Type B pancreatic cell (in vitro differentiated cells): ENCODE measurements around the gene ADCYAP1. TPM values are rescaled to one million over a fixed set of nuclear protein-coding genes. Genes with fewer than 3 reads are reported as not detected.
A peak's percentile ranks its signal among the peaks of the same experiment; 100 is the strongest.

ENCODE experiments used
- DNase-seq: peaks from one replicate; pipeline ENCODE4 v3.0.0; 2021; ENCODE audit warnings: mixed read lengths; ENCODE audit not compliant: unreplicated experiment; ENCODE audit errors: extremely low spot score
- H3K27ac Mint-ChIP-seq: 2 replicates; pipeline ENCODE4 v1.8.0; 2021; ENCODE audit warnings: mild to moderate bottlenecking, mixed read lengths
- H3K27me3 Mint-ChIP-seq: 2 replicates; pipeline ENCODE4 v1.8.0; 2021; ENCODE audit warnings: mixed read lengths
- H3K36me3 Mint-ChIP-seq: 2 replicates; pipeline ENCODE4 v1.8.0; 2021; ENCODE audit warnings: mixed read lengths
- H3K4me1 Mint-ChIP-seq: one replicate; pipeline ENCODE4 v1.8.0; 2021; ENCODE audit warnings: mixed read lengths; ENCODE audit not compliant: unreplicated experiment
- H3K4me3 Mint-ChIP-seq: 2 replicates; pipeline ENCODE4 v1.8.0; 2021; ENCODE audit warnings: mild to moderate bottlenecking, mixed read lengths
- H3K9me3 Mint-ChIP-seq: 2 replicates; pipeline ENCODE4 v1.8.0; 2021; ENCODE audit warnings: mixed read lengths
- CTCF ChIP-seq: fragments of 200-600 bp; sonication (generic); conservative IDR thresholded peaks from 2 replicates; pipeline ENCODE4 v1.5.0; 2021; ENCODE audit warnings: antibody characterized with exemption, mild to moderate bottlenecking
- total RNA-seq: library from RNA; stranded (reverse); gene quantifications from 2 replicates; pipeline ENCODE4 v1.2.1, GENCODE V29; 2021; ENCODE audit warnings: low replicate concordance

The ADCYAP1 gene
- total RNA-seq, 1 donor from 2014 or later, result 0.34 TPM

- Mint-ChIP-seq H3K9me3 (no peaks in the 10 kb centered on the region), H3K36me3 (no peaks in the 10 kb centered on the region), H3K4me3 (no peak overlapping the region), H3K27me3 (peaks cover 89% of the 10 kb centered on the region), H3K4me1 (no peaks in the 10 kb centered on the region), H3K27ac (no peak overlapping the region)
- DNase-seq, result no peak
- TF ChIP-seq CTCF, result peak; percentile 52
Observed at GRCh38 chr18:902229-902628, 2.4 kb upstream of the ADCYAP1 start.

GRCh38 chr18:903701-904100 is 970 bp upstream of the ADCYAP1 start:
- Mint-ChIP-seq H3K36me3 (no peaks in the 10 kb centered on the region), H3K27ac (no peak overlapping the region), H3K27me3 (peaks cover 93% of the 10 kb centered on the region), H3K9me3 (no peaks in the 10 kb centered on the region), H3K4me3 (peak overlapping the region; percentile 67), H3K4me1 (peaks cover 2% of the 10 kb centered on the region)
- no peak for TF ChIP-seq CTCF
- DNase-seq, result peak; percentile 79

- H3K27ac Mint-ChIP-seq, result no peak overlapping the region
- H3K4me1 Mint-ChIP-seq, result peaks cover 5% of the 10 kb centered on the region
- peak overlapping the region; percentile 76 for H3K4me3 Mint-ChIP-seq
Observed at GRCh38 chr18:905307-905947, 756 bp downstream of the ADCYAP1 start.

GRCh38 chr18:905948-906415 is 1.3 kb downstream of the ADCYAP1 start:
- Mint-ChIP-seq H3K4me3 (peak overlapping the region; percentile 80), H3K36me3 (no peaks in the 10 kb centered on the region), H3K27ac (no peak overlapping the region), H3K4me1 (peaks cover 5% of the 10 kb centered on the region), H3K9me3 (no peaks in the 10 kb centered on the region), H3K27me3 (peaks cover 93% of the 10 kb centered on the region)
- DNase-seq, result no peak
- no peak for TF ChIP-seq CTCF

More at GRCh38 chr18:905307-905947, 756 bp downstream of the ADCYAP1 start:
- H3K36me3 Mint-ChIP-seq, result no peaks in the 10 kb centered on the region
- no peak for TF ChIP-seq CTCF
- H3K9me3 Mint-ChIP-seq, result no peaks in the 10 kb centered on the region
- peaks cover 93% of the 10 kb centered on the region for H3K27me3 Mint-ChIP-seq
- DNase-seq, result no peak

GRCh38 chr18:906416-907114 is 1.9 kb downstream of the ADCYAP1 start:
- Mint-ChIP-seq H3K36me3 (no peaks in the 10 kb centered on the region), H3K27ac (no peak overlapping the region), H3K4me1 (peaks cover 5% of the 10 kb centered on the region), H3K27me3 (peaks cover 93% of the 10 kb centered on the region), H3K4me3 (peak overlapping the region; percentile 80), H3K9me3 (no peaks in the 10 kb centered on the region)
- DNase-seq, result no peak
- no peak for TF ChIP-seq CTCF
